ENCODE data around the gene JPH4.
A peak's percentile ranks its signal among the peaks of the same experiment; 100 is the strongest.

The JPH4 gene

DNA sequence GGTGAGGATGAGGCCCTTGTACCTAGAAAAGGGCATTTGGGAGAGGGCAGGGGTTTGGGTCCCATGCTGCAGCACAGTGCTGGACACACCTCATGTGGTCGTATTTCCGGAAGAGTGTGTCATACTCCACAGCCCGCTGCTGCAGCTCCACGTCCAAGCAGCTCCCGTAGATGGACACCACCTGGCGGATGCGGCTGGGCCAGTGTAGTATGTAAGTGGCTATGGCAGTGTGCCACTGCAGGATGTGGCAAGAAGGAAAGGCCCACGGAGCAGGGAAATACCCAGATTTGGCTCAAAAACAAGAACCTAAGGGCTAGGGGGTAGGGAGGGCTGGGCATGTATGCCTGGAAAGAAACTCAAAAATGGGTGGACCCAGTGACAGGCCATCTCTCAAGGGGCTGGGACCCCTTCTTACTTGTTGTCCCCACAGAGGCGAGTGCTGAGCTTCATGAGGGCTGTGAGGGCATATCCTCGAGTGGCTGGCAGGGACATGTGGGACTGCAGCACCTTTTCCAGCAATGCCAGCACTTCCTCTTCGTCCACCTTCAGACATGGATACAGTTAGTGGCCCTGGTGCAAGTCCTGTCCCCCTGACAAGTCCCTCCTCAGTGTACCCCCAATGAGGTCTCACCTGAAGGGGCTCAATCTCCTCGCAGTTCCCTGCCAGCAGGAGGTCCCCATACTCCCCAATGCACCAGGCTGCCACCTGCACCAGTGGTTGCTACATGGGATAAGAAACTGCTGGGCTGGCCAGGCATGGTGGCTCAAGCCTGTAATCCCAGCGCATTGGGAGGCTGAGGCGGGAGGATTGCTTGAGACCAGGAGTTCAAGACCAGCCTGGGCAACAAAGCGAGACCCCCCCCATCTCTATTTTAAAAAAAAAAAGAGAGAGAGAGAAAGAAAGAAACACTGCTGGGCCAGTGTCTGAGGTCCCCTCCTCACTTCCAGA is 16.4 kb downstream of the JPH4 start:
- DNase-seq, result no peak

DNA sequence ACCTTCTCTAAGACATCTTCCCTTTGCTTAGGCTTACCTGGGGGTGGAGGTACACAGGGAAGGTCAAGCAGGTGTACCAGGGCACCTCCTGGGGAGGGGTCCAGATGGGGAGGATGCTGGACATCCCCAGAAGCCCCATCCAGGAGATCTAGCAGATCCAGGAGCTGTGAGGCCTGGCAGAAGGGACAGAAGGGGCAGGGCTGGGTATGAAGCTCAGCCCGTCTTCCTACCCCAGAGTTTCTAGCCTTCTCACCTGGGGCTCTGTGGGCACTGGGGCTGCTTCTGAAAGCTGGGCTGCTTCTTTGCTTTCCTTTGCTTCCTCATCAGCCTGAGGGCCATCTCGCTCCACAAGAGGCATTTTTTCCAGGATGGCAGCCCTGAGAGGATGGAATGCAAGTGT is 17.3 kb downstream of the JPH4 start:
- no peak for DNase-seq

DNA sequence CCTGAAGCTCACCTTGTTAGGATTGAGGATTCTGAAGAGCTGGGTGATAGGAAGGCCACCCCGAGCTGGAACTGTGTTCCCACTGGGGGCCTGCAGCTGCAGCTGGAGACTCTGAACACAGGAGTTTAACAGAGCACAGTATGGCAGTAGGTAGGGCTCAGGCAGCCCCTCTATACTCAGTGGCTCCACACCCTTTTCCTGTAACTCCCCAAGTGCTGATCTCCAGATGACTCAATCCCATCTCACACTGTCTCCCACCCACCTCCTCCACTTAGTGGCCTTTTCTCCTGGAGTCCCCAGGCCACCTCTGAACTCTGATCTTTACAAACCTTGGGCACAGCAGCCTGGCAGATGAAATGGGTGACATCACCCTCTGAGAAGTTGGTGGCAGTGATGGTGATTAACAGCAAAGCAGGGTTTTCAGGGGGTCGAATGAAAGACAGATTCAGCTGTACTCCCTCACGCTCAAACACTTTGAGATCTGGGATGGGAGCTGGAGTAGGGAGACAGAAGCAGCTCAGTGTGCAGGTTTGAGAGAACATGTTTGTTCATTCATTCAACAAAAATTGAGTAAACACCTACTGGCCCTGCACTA is 18.6 kb downstream of the JPH4 start:
- no peak for DNase-seq

DNA sequence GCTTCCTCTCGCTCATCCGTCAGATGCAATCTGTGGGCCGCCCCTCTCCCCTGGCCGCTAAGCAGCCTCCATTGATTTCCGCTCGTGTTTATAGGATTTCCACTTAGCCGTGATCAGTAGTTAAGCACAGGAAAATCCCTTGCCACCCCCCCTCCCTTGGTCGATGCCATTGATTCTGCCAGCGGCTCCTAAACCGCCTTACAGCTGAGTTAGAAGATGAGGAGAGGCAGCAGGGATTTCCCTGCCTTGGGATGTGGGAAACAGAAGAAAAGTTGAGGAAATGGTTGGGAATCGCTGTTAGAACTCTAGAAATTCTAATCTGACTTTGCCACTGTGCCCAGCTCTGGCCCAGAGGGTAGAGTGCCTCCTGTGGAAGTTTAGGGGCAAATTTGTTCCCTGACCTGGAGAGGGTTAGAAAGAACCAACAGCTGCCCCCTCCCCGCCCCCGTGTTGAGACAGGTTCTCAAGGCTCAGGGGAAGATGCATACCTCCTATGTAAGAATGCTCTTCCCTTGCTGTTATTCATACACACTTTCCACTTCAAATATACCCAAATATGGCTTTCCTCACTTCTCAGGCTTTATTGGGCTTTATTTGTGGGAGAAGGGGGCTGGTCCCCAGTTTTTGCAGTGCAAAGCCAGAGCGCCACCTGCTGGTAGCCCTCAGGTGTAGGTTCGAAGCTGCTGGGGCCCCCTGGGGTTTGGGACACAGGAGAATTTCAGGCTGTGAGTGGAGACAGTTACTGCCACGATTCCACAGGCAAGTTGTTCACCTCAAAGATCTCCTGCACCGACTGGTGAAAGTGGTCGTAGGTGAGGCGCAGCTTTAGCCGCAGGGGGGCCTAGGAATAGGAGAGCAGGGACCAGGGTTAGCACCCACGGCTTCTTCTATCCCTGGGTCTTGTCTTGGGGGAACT is 19.3 kb downstream of the JPH4 start:
- DNase-seq, result no peak

DNA sequence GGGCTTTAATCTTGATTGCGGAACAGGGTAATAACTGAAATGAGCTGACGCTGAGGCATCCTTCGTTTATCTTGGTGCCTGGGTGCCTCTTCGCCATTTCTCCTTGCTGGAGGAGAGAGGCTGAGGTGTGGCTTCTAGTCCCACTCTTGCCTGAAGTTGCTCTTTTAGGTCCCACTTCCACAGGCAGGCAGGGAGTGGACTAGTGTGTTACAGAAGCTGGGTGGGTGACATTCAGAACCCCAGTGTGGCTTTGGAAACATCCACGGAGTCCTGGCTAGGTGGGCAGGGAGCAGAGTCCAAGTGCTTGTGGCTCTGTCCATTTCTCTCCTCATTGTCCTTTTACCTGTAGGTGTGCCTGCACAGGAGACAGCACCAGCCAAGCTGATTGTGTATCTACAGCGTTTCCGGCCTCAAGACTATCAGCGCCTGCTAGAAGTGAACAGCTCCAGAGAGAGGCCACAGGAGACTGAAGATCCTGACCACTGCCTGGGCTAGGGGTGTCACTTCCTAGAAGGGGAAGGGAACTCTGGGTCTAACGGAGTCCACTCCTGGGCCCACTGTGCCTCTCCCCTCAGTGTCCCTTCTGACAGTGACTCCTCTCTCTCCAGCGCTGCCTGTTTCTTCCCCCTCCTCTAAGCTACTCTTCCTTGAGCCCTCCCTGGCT is 20.1 kb downstream of the JPH4 start:
- no peak for DNase-seq

DNA sequence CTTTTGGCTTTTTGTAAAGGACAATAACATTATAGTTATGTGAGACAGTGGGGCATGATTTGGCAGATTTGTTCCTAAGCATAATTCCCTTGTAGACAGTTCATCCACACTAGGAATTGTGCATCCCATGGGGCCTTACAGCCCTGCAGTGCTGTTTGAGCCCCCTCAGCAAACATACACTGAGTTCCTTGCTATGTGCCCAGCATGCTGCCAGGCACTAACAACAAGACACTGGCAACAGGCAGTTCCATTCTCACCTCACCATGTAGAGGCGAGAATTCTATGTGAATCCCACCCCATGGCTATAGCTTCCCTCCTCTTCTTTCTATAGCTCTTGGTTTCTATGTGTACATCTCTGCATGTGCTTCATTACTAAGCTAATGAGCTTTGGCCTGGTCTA is 20.6 kb downstream of the JPH4 start:
- DNase-seq, result no peak

DNA sequence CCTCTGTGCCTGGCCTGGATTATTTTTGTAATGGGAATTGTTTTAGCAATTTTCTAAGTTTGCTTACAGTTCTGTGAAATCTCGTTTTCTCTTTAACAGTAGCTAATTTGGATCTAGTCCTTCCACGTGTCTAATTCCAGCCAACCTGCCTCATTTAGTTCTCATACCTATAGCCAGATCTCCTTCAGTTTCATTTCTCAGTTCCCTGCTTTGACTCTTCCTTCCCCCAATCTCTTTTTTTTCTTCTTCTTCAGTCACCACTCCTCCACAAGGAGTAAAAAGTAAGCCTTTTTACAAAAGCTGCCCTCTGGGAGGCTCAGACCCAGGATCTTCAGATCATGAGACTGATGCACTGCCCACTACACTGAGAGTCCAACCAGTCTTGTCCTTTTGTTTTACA is 21.1 kb downstream of the JPH4 start:
- no peak for DNase-seq

DNA sequence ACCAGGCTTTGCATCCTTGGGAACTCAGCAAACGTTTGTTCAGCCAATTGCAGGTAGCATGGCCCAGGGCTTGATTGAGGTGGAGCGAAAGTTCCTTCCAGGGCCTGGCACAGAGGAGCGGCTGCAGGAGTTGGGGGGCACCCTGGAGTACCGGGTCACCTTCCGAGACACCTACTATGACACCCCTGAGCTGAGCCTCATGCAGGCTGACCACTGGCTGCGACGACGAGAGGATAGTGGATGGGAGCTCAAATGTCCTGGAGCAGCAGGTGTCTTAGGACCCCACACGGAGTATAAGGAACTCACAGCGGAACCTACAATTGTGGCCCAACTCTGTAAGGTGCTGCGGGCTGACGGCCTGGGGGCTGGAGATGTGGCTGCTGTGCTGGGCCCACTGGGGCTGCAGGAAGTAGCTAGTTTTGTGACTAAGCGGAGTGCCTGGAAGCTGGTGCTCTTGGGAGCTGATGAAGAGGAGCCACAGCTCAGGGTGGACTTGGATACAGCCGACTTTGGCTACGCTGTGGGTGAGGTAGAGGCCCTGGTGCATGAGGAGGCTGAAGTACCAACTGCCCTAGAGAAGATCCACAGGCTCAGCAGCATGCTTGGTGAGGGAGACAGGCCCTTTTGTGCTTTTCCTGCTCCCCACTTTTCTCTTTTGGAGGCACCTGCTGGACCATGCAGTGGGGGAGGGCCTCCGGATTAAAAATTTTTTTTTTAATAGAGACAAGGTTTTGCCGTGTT is 21.7 kb downstream of the JPH4 start:
- DNase-seq, result no peak

DNA sequence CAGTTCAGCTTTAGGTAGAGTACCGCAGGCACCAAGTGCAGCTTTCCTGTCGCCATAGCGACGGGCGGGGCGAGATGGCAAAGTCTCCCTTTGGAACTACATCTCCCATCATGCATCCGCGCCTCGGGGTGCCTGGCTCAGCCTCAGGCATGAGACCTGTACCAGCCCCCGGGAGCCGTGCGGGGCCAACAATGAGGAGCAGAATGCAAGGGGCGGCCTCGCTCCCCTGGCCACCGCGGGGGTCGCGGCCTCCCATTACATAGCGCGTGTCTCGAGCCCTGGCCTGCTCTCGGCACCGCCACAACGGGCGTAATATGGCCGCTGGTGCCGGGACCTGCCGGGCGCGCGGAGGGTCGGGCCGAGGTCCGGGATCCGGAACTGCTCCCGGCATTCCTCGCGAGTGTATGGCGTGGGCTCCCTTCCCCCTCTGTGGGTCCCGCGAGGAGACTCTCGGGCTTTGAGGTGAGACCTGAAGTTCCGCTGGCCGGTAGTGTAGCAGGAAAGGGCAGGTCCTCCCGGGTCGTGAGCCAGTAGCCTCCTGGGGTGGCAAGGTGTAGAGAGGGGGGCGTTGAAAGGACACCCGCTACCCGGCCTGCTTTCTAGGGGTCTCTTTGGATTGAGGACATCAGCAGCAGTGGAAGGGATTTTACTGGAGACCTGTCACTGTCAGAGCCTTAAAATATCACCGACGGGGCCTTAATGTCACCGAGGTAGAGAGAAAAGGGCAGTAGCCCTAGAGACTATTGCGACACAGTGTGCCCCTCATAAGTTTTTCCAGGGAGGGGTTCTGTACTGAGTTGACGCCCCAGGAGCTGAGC is 22.5 kb downstream of the JPH4 start, which contains the start of gene THTPA:
TSS of gene THTPA (plus strand) at position 390 of the 818 bp plus-strand sequence. CDS start 487 bp downstream, outside the sequence.
- DNase-seq, result peak; percentile 50

DNA sequence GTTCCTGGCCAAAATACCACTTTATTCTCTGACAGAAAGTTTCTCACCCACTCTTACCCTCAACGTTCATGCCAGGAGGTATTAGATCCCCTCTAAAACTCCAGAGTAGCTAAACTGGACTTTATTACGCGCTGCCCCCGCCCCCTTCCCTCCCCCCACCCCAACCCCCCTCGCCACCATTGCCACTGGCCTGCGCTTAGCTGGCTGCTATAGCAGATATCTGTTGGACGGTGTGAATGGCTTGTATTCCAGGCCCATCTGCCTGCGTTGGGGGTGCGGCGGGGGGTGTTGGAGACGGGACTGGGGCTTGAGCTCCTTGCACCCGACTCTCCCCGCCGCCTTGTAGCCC is 23.1 kb downstream of the JPH4 start:
- no peak for DNase-seq

DNA sequence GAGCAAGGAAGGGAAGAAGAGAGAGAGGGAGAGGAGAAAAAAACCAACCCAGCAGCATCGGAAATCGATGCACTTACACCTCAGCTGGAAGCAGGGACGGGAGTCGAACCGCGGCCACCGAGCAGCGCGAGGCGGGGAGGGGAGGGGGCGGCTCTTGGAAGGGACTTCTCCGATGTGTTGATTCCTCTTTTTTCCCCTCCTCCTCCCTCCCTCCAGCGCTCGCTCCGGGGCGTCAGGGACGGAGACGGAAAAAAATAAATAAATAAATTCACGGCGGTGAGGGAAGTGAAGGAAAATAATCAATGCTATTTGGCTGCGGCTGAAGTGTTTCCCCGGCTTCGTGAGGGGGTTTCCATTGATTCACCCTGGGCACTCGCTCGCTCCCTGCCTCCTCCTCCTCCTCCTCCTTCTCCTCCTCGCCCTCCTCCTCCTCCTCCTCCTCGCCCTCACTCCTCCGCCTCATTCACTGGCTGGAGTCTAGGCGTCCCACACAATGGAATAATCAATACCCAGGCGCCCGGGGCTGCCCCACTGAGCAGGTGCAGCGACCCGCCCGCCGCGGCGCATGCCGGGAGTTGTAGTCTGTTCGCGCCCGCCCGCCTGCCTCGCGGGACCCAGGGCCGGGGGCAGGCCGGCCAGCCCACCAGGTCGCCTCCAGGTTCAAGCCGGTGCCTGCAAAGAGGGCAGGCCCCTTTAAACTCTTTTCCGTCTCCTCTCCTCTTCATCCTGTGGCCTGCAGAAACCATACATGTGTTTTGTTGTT is 27.1 kb downstream of the JPH4 start, which contains the start of gene ZFHX2:
TSS of gene ZFHX2 (minus strand) at position 500 of the 763 bp plus-strand sequence. CDS start 16,440 bp downstream, outside the sequence.
- DNase-seq, result peak; percentile 59

DNA sequence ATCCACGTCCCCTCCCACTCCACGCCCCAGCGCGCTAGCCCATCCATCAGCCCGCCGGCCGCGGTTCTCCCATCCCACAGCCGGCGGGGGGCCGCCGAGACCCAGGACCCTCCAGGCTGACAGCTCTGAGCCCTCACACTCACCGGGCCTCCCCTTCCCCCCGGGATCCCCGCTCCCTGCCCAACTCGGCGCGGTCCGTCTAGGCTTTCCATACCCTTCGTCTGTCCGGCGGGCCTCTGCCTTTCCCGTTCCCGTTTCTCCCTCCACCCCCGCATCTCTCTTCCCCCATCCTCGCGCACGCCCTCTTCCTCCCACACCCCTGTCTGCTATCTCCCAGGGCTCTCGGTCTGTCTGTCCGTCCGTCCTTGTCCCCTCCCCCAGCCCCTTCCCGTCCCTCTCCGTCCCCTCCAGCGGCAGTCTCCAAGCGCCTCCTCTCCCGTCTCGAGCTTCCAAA is 27.8 kb downstream of the JPH4 start:
- no peak for DNase-seq

DNA sequence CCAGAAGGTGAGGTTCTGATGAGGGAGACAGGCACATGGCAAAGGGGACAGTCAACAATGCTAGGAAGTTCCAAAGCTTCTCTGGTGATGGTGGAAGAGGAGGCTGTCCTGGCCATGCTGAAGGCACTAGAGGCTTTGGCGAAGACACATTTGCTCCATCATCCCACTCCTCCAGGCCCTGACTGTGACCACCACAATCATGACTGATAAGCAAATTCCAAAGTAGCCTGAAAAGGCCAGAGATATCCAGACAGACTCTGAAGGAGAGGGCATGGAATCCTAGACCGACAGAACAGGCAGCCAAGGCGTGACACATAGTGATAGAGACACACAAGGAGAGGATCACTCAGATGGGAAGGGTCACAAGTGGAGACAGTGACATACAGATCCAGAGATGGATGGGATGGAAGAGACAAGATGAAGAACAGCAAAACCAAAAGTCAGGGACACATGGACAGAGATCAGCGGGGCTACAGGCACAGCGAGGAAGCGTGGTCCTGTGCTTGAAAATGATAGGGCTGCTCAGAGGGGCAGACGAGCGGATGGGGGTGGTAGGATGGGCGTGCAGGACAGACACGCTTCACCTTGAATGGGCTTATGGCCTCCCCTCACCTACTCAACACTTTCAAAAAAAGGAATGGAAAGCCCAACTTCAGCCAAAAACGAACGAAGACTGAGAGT is 28.3 kb downstream of the JPH4 start:
- DNase-seq, result no peak

DNA sequence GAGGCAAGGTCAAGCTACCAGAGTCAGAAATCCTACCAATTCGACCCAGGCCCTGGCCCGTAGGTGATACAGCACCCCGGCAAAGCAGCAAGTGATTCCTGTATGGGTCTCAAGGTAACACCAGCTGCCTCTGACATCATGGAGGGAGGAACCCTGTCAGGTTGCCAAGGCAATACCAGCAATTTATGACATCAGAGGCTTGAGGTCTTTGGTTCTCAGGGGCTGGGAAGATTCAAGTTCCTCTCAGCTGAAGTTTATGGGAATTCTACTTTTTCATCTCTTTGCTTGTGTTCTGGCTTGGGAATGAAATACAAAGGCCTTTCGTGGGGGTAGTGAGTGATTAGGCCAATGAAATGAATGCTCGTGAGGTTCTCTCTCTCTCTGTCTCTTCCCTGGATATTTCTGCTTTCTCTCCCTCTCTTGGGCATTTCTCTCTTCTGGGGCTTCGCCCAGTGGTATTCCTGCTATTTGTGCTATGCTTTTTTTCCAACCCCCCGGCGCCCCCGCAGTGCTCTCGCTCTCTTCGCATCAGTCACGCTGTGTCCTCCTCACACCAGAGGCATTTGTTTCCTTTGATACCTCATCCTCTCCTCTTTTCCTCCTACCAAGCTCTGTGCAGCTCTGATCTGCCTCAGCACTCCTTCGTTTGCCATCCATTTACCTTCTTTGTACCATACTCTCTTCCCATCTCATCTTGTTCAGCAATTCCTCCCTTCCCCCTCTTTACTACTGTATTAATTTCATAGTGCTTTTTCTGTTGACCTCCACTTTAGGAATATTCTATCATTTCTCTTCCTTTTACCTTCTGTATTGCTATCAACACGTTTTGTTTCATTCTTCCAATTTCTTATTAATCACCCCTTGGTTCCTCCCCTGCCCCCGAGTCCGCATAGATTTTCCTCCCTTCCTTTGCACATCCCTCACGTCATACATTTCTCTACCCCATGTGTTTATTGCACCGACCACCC is 30.0 kb downstream of the JPH4 start:
- no peak for DNase-seq

DNA sequence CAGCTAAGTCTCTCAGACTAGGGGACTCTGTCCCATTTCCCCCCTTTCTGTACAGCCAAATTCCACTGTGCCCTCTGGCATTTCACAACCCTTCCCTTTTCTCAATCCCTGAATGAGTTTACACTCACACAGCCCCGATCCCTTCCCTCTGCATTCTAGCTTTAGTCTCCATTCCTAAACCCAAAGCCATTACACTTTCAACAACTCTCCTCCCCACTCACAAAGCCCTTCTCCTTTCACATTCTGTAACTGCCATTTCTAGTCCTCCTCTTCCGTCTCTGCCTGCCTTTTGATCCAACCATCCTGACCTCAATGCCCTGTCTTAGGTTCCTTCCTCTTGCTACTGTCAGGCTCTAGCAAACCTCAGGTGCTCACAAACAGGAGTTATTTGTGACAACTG is 30.7 kb downstream of the JPH4 start:
- DNase-seq, result no peak

DNA sequence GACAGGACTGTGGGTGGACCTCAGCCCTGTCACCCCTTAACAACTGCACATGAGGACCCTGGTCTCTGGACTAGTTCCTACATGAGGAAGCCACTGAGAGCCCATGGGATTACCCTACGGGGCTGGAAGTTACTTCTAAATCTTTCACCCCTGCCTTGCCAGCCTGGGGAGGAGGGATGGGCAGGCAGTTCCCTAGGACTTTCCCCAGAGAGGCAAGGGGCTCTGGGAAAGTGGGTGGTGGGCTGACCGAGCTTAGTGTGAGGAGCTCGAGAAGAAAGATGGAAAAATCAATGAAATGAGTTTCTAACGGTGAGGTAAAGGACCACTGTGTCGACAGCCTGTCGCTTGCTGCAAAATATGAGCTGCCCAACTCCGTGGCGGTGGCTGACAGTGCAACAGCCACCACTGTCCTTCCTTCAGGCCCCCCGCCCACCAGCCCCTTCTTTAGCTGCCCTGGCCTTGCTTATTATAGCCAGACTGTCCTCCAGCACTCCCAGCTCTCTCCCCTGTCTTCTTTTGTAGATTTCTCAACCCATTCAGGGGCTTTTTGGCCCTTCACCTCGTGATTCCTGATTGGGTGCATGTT is 32.0 kb downstream of the JPH4 start:
- no peak for DNase-seq

DNA sequence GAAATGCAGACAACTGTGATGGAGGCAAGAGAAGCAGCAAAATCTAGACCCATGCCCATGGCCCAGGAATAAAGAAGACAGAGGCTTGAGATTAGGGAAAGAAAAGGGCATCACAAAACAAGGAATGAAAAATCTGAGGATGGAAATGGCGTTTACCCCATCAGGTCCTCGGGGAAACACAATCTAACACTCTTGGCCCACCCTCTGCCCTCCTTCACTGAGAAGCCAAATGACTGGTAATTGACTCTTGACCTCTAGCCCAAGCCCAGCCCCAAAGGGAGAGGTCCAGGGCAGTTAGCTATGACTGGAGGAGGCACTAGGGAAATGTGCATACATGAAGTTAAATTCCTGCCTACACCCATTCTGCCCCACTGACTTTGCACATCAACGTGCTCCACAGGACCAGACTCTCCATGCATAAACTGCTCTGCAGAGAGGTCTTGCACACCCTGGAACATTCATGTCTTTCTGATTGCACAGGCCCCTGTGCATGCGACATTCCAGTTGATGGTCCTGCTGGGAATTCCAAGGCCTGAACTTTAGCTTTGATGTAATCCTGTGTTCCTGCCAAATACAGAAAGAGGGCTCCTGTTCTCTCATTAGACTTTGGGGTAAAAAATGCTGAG is 32.7 kb downstream of the JPH4 start:
- no peak for DNase-seq
